Astrocyte of the hippocampus (primary cell): Measurements from ENCODE around the gene SLC45A1.

ENCODE experiments used
- DNase-seq: peaks from one replicate; pipeline ENCODE4 v3.0.0; 2011; ENCODE audit warnings: low read depth, low spot score

SLC45A1 gene

GRCh38 chr1:8352886-8353785, 35.2 kb downstream of the SLC45A1 start:
- no peak for DNase-seq

GRCh38 chr1:8354038-8354437, 36.1 kb downstream of the SLC45A1 start:
- no peak for DNase-seq

GRCh38 chr1:8355439-8356255, 37.7 kb downstream of the SLC45A1 start:
- DNase-seq: no peak

- DNase-seq: no peak
Measured at GRCh38 chr1:8356256-8357209, 38.6 kb downstream of the SLC45A1 start.

- no peak for DNase-seq
Measured at GRCh38 chr1:8357329-8358101, 39.6 kb downstream of the SLC45A1 start.

- DNase-seq: no peak
Measured at GRCh38 chr1:8358241-8358896, 40.5 kb downstream of the SLC45A1 start.

- DNase-seq: no peak
Measured at GRCh38 chr1:8358897-8359616, 41.1 kb downstream of the SLC45A1 start.

- DNase-seq: no peak
Measured at GRCh38 chr1:8359617-8360481, 41.9 kb downstream of the SLC45A1 start.

- no peak for DNase-seq
Measured at GRCh38 chr1:8360493-8361197, 42.7 kb downstream of the SLC45A1 start.

GRCh38 chr1:8361198-8361849, 43.4 kb downstream of the SLC45A1 start:
- DNase-seq: no peak

- DNase-seq: no peak
Measured at GRCh38 chr1:8362701-8363101, 44.8 kb downstream of the SLC45A1 start.

GRCh38 chr1:8363186-8363766, 45.4 kb downstream of the SLC45A1 start:
- DNase-seq: no peak

- no peak for DNase-seq
Measured at GRCh38 chr1:8363767-8364301, 45.9 kb downstream of the SLC45A1 start.

- no peak for DNase-seq
Measured at GRCh38 chr1:8364528-8365442, 46.9 kb downstream of the SLC45A1 start.

GRCh38 chr1:8365661-8366362, 47.9 kb downstream of the SLC45A1 start:
- no peak for DNase-seq
